ENCODE results near the gene KRTAP12-4.

DNA sequence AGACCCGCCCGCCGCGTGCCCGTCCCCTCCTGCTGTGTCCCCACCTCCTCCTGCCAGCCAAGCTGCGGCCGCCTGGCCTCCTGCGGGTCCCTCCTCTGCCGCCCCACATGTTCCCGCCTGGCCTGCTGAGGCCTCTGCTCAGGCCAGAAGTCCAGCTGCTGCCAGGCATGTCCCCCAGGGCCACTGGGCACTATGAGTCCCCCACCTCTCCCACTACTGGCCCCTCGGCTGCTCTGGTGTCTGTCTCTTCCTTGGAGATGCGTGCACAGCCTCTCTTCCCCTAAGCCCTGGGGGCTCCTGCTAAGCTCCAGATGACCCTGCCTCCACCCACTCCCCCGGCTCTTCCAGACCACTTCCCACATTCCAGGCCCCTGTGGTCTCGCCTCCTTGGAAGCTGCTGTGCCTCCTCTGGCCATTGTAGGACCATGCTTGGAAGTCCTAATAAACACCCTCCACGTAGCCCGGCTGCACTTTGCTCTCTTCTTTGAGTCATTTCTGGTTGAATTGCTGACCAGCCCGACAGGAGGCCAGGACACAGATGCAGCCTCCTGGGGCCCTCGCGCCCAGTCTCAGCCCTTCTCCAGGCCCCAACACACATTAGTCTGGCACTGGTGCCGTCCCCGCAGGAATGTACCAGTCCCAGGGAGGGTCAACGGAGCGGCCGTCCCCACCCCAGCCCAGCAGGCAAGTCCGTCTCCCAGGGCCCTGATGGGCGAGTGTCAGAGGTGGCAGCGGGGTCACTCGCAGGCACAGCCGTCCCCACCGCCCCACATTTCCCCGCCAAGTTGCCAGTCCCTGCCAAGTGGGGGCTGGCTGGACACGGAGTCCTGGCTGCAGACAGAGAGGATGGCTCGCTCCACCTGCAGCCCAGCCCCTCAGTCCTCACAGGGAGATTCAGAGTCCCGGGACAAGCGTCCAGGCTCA is 43.6 kb upstream of the KRTAP12-4 start:
- TF ChIP-seq POLR2AphosphoS5 (IDR thresholded peaks at IDR 0.05) (no peak), POLR2A (IDR thresholded peaks at IDR 0.05) (no peak), EP300 (IDR thresholded peaks at IDR 0.05) (no peak)
- TF ChIP-seq, protein P1, sequence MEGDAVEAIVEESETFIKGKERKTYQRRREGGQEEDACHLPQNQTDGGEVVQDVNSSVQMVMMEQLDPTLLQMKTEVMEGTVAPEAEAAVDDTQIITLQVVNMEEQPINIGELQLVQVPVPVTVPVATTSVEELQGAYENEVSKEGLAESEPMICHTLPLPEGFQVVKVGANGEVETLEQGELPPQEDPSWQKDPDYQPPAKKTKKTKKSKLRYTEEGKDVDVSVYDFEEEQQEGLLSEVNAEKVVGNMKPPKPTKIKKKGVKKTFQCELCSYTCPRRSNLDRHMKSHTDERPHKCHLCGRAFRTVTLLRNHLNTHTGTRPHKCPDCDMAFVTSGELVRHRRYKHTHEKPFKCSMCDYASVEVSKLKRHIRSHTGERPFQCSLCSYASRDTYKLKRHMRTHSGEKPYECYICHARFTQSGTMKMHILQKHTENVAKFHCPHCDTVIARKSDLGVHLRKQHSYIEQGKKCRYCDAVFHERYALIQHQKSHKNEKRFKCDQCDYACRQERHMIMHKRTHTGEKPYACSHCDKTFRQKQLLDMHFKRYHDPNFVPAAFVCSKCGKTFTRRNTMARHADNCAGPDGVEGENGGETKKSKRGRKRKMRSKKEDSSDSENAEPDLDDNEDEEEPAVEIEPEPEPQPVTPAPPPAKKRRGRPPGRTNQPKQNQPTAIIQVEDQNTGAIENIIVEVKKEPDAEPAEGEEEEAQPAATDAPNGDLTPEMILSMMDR (IDR thresholded peaks at IDR 0.05) = no peak

Data from suprapubic skin (tissue), 4 donors.